HEK293 (cell line): ENCODE data around the gene POC1B.

Experiments used
- MZF1 ChIP-seq: fragments of 450-650 bp; formaldehyde crosslinking; IDR thresholded peaks from 2 replicates; pipeline ENCODE4 v1.5.1; 2017; ENCODE audit warnings: missing biosample characterization, missing genetic modification characterization, borderline replicate concordance
- YY2 ChIP-seq: fragments of 450-650 bp; formaldehyde crosslinking; IDR thresholded peaks from 2 replicates; pipeline ENCODE4 v1.5.1; 2016; ENCODE audit warnings: missing biosample characterization, missing genetic modification characterization
- ZNF112 ChIP-seq: fragments of 450-650 bp; formaldehyde crosslinking; IDR thresholded peaks from 2 replicates; pipeline ENCODE4 v1.5.0; 2017; ENCODE audit warnings: missing biosample characterization, missing genetic modification characterization
- ZNF184 ChIP-seq: fragments of 450-650 bp; IDR thresholded peaks from 2 replicates; pipeline ENCODE4 v1.5.1; 2018; ENCODE audit warnings: missing biosample characterization, mild to moderate bottlenecking, missing genetic modification characterization
- ZNF426 ChIP-seq: fragments of 450-650 bp; formaldehyde crosslinking; IDR thresholded peaks from 2 replicates; pipeline ENCODE4 v1.5.1; 2017; ENCODE audit warnings: missing biosample characterization, missing genetic modification characterization, mild to moderate bottlenecking, inconsistent platforms, moderate library complexity
- ZNF514 ChIP-seq: fragments of 450-650 bp; formaldehyde crosslinking; IDR thresholded peaks from 2 replicates; pipeline ENCODE4 v1.5.1; 2016; ENCODE audit warnings: missing biosample characterization, missing genetic modification characterization
- ZNF529 ChIP-seq: fragments of 450-650 bp; formaldehyde crosslinking; IDR thresholded peaks from 2 replicates; pipeline ENCODE4 v1.5.1; 2017; ENCODE audit warnings: missing genetic modification characterization, missing biosample characterization; ENCODE audit not compliant: insufficient replicate concordance
- ZNF544 ChIP-seq: fragments of 450-650 bp; formaldehyde crosslinking; IDR thresholded peaks from 2 replicates; pipeline ENCODE4 v1.5.0; 2017; ENCODE audit warnings: missing biosample characterization, missing genetic modification characterization
- ZNF555 ChIP-seq: fragments of 450-650 bp; formaldehyde crosslinking; conservative IDR thresholded peaks from 2 replicates; pipeline ENCODE4 v1.5.1; 2017; ENCODE audit warnings: missing biosample characterization, mild to moderate bottlenecking, missing genetic modification characterization, inconsistent platforms
- ZSCAN30 ChIP-seq: fragments of 450-650 bp; IDR thresholded peaks from 2 replicates; pipeline ENCODE4 v1.5.1; 2018; ENCODE audit warnings: missing biosample characterization, mild to moderate bottlenecking, missing genetic modification characterization, moderate library complexity
- TF ChIP-seq, protein P1 (sequence below): fragments of 450-650 bp; formaldehyde crosslinking; IDR thresholded peaks from 2 replicates; pipeline ENCODE4 v1.5.1; 2016; ENCODE audit warnings: missing biosample characterization, missing genetic modification characterization

DNA sequence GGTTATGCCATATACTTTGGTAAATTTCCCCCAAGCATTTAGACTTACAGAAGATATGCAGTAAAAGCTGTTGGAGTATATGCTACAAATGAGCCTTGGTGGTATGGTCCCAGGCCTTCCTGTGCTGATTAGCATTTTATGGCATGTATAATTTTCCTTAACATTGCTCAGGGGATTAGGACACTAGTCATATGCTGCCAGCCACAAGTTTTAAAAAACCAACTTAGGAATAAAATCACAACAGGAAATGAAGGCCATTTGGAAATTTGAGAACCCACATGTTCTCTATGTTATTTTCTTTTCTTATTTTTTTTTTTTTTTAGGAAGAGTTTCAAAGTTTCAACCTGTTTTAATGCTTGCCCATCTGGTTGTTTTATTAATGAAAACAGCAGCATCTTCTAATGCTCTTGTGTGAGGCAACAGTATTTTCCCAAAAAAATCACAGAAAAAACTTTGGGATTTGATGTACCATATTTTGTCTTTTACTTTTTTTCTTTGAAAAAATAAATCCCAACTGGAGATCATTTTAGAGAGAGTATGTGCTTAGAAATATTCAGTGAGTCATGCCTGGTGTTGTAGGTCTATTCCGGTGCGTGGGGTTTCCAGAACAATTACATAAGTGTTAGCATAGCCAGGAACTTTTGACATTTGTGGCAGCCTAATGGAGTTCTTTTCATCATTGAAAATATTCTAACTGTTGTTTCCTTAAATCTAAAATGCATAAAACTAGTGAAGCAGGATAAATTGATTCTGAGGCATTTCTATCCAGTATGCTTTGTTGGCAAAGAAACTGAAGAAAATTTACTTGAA, 151.9 kb downstream of the POC1B start:
- TF ChIP-seq ZNF514 (tag by site-specific recombination): no peak
- TF ChIP-seq ZNF555: no peak
- TF ChIP-seq ZNF426 (tag by site-specific recombination): no peak
- TF ChIP-seq, protein P1, sequence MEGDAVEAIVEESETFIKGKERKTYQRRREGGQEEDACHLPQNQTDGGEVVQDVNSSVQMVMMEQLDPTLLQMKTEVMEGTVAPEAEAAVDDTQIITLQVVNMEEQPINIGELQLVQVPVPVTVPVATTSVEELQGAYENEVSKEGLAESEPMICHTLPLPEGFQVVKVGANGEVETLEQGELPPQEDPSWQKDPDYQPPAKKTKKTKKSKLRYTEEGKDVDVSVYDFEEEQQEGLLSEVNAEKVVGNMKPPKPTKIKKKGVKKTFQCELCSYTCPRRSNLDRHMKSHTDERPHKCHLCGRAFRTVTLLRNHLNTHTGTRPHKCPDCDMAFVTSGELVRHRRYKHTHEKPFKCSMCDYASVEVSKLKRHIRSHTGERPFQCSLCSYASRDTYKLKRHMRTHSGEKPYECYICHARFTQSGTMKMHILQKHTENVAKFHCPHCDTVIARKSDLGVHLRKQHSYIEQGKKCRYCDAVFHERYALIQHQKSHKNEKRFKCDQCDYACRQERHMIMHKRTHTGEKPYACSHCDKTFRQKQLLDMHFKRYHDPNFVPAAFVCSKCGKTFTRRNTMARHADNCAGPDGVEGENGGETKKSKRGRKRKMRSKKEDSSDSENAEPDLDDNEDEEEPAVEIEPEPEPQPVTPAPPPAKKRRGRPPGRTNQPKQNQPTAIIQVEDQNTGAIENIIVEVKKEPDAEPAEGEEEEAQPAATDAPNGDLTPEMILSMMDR: no peak
- no peak for TF ChIP-seq MZF1
- no peak for TF ChIP-seq ZNF544 (tag by site-specific recombination)
- TF ChIP-seq ZNF529 (tag by site-specific recombination): no peak
- TF ChIP-seq ZSCAN30 (tag by site-specific recombination): 0 out of 2 replicates have a peak, but pooled peaks have one; percentile 54
- TF ChIP-seq YY2 (tag by site-specific recombination): no peak
- TF ChIP-seq ZNF184: no peak
- TF ChIP-seq ZNF112 (tag by site-specific recombination): no peak
